Mucosa of stomach (tissue), 1 donor: Measurements from ENCODE around the gene MGMT.

Experiments used
- H3K27me3 ChIP-seq: one replicate; pipeline ENCODE4 v1.7.0; 2013; ENCODE audit warnings: mild to moderate bottlenecking, low read length; ENCODE audit not compliant: control insufficient read depth, insufficient read depth
- H3K36me3 ChIP-seq: one replicate; pipeline ENCODE4 v1.7.0; 2013; ENCODE audit warnings: low read length; ENCODE audit not compliant: control insufficient read depth, insufficient read depth
- H3K4me1 ChIP-seq: one replicate; pipeline ENCODE4 v1.7.0; 2013; ENCODE audit warnings: mild to moderate bottlenecking, low read length; ENCODE audit not compliant: control insufficient read depth, insufficient read depth
- H3K4me3 ChIP-seq: one replicate; pipeline ENCODE4 v1.7.0; 2013; ENCODE audit warnings: low read length
- H3K9ac ChIP-seq: one replicate; pipeline ENCODE4 v1.7.0; 2013; ENCODE audit warnings: mild to moderate bottlenecking, low read length, moderate library complexity
- H3K9me3 ChIP-seq: one replicate; pipeline ENCODE4 v1.7.0; 2013; ENCODE audit warnings: mild to moderate bottlenecking, low read length, moderate library complexity; ENCODE audit not compliant: control insufficient read depth
- donor health status: Pancreatic carcinoma.

MGMT gene

DNA sequence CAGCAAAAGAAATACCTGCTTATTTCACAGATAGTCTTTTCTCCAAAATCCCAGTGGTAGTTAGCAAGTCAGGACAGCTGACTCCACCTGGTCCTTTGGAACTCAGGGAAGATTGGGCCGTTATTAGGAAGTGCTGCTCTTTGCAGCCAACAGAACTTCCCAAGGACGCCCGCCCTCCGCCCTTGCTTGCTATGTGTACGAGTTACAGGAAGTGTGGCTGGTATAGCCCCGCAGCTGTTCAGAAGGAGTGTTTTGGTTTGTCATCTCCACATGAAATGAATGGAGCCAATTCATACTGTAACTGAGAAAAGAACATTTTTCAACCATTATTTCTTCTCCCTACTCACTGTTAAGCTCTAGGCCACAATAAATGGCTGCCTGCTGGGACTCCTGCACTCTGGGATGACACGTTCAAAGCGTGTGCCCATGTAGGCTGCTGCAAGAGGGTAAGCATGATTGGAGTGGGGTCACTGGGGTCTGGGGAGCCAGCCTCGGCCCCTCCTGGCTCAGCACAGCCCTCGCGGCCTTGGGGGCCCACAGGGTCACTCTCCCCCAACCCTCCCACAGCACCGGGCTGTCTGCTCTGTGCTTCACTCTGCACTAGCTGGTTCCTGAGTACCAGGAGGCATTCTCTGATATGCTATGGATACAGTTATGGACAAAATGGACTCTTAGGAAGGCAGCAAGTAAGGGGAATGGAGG lies 253.0 kb downstream of the MGMT start:
- Histone ChIP-seq H3K9ac (no peak overlapping the region), H3K27me3 (no peaks in the 10 kb centered on the region), H3K9me3 (no peaks in the 10 kb centered on the region), H3K36me3 (no peaks in the 10 kb centered on the region), H3K4me1 (no peaks in the 10 kb centered on the region), H3K4me3 (no peak overlapping the region)

DNA sequence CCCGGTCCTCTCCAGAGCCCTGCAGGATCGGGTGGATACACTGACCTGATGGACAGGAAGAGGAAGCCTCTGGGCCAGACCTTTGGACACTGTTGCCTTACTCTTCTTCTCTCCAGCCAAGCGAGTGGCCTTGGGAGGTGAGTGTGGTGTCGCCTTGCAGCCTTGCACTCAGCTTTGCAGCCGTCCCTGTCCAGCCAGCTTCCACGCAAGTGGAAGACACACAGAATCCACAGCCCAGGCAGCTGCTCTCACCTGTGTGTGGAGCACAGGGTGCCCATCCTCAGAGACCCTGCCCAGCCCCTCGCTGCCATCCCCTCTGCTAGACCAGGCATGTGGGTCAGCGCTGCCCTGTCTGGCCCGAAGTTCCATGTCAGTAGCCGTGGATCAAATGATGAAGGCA lies 258.0 kb downstream of the MGMT start:
- Histone ChIP-seq H3K9ac (no peak overlapping the region), H3K4me1 (no peaks in the 10 kb centered on the region), H3K36me3 (no peaks in the 10 kb centered on the region), H3K27me3 (no peaks in the 10 kb centered on the region), H3K4me3 (no peak overlapping the region), H3K9me3 (no peaks in the 10 kb centered on the region)

GRCh38 chr10:129725482-129725881 lies 258.4 kb downstream of the MGMT start:
- no peaks in the 10 kb centered on the region for H3K9me3 ChIP-seq
- no peak overlapping the region for H3K9ac ChIP-seq
- no peak overlapping the region for H3K4me3 ChIP-seq
- H3K36me3 ChIP-seq: no peaks in the 10 kb centered on the region
- H3K27me3 ChIP-seq: no peaks in the 10 kb centered on the region
- no peaks in the 10 kb centered on the region for H3K4me1 ChIP-seq

GRCh38 chr10:129725890-129726631 lies 259.0 kb downstream of the MGMT start:
- Histone ChIP-seq H3K4me3 (no peak overlapping the region), H3K36me3 (no peaks in the 10 kb centered on the region), H3K4me1 (no peaks in the 10 kb centered on the region)

DNA sequence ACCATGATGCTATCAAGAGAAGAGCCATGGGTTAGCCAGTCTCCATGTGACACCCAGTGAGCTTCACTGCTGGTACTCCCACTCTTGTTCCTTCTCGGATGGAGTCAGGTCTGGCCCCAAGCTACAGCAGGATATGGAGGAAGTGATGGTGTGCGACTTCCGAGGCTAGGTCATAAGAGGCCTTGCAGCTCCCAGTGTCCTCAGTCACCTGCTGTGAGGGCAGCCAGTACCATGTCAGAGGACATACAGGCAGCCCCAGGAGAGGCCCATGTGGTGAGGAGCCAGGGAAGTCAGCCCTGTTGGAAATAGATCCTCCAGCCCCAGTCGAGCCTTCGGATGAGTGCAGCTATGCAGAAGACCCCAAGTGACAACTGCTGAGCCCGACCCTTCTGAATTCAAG lies 260.0 kb downstream of the MGMT start:
- no peak overlapping the region for H3K4me3 ChIP-seq
- no peak overlapping the region for H3K9ac ChIP-seq
- no peaks in the 10 kb centered on the region for H3K9me3 ChIP-seq
- no peaks in the 10 kb centered on the region for H3K36me3 ChIP-seq
- no peaks in the 10 kb centered on the region for H3K27me3 ChIP-seq
- H3K4me1 ChIP-seq: no peaks in the 10 kb centered on the region

More at GRCh38 chr10:129725890-129726631, 259.0 kb downstream of the MGMT start:
- Histone ChIP-seq H3K9ac (no peak overlapping the region), H3K9me3 (no peaks in the 10 kb centered on the region), H3K27me3 (no peaks in the 10 kb centered on the region)

DNA sequence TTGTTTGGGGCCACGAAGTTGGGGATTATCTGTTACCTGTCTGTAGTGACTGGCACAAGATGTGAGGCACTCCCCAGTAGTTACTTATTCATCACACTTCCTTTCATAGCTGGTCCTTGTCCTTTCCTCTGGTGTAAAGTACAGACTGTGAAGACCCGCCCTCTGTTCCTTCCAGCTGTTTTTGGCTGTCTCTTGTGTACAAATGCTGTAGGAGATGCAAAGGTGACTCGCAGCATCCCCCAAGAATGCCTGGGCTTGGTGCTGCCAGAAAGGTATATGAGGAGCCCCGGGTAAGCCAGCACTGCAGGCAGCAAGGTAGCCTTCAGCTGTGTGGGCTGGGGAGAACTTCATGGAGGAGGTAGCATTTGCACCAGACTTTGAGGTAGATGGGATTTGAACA lies 260.5 kb downstream of the MGMT start:
- H3K4me3 ChIP-seq: no peak overlapping the region
- no peaks in the 10 kb centered on the region for H3K27me3 ChIP-seq
- H3K9me3 ChIP-seq: no peaks in the 10 kb centered on the region
- H3K9ac ChIP-seq: no peak overlapping the region
- no peaks in the 10 kb centered on the region for H3K4me1 ChIP-seq
- H3K36me3 ChIP-seq: no peaks in the 10 kb centered on the region

DNA sequence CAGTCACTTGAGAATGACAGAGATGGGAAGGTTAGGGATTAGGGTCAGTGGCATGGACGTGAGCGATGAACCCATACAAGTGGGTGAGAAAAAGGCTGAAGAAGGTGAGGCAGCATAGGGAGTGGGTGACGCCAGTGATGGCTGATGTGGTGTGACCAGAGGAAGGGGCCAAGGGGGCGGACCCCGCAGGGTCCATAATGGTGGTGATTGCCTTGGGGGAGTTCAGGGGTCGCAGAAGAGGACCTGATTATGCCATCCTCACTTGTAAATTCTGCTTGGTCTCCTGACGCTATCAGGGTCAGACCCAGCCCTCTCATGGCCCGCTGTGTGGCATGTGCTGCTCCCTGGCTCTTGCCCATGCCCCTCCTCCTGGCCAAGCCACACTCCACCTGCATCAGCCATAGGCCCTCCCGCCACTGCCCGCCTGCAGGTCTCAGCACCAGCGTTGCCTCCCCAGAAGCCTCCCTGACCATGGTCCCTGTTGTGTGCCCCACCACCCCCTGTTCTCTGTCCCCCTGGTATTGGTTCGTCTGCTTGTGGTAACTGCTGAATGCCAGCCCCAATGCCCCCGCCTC lies 261.3 kb downstream of the MGMT start:
- Histone ChIP-seq H3K36me3 (no peaks in the 10 kb centered on the region), H3K4me1 (no peaks in the 10 kb centered on the region), H3K9ac (no peak overlapping the region), H3K9me3 (no peaks in the 10 kb centered on the region), H3K27me3 (no peaks in the 10 kb centered on the region), H3K4me3 (no peak overlapping the region)

GRCh38 chr10:129728905-129729795 lies 262.1 kb downstream of the MGMT start:
- Histone ChIP-seq H3K4me1 (no peaks in the 10 kb centered on the region), H3K9ac (no peak overlapping the region), H3K9me3 (no peaks in the 10 kb centered on the region), H3K27me3 (no peaks in the 10 kb centered on the region), H3K36me3 (no peaks in the 10 kb centered on the region), H3K4me3 (no peak overlapping the region)

- Histone ChIP-seq H3K4me1 (no peaks in the 10 kb centered on the region), H3K9ac (no peak overlapping the region)
Observed at GRCh38 chr10:129730272-129730992, 263.4 kb downstream of the MGMT start.

GRCh38 chr10:129730993-129731325 lies 263.9 kb downstream of the MGMT start:
- Histone ChIP-seq H3K27me3 (no peaks in the 10 kb centered on the region), H3K9ac (no peak overlapping the region), H3K36me3 (no peaks in the 10 kb centered on the region)

More at GRCh38 chr10:129730272-129730992, 263.4 kb downstream of the MGMT start:
- H3K4me3 ChIP-seq: no peak overlapping the region
- H3K9me3 ChIP-seq: no peaks in the 10 kb centered on the region
- no peaks in the 10 kb centered on the region for H3K36me3 ChIP-seq
- H3K27me3 ChIP-seq: no peaks in the 10 kb centered on the region

GRCh38 chr10:129740532-129741279 lies 273.7 kb downstream of the MGMT start:
- Histone ChIP-seq H3K27me3 (no peaks in the 10 kb centered on the region), H3K9ac (no peak overlapping the region), H3K4me3 (no peak overlapping the region), H3K36me3 (no peaks in the 10 kb centered on the region), H3K4me1 (no peaks in the 10 kb centered on the region), H3K9me3 (no peaks in the 10 kb centered on the region)

More at GRCh38 chr10:129730993-129731325, 263.9 kb downstream of the MGMT start:
- Histone ChIP-seq H3K4me1 (no peaks in the 10 kb centered on the region), H3K4me3 (no peak overlapping the region), H3K9me3 (no peaks in the 10 kb centered on the region)
